HG03460 (cell line): ENCODE data around the gene CAPN1.

ENCODE experiments used
- ATAC-seq: cut with Tn5 transposase; IDR thresholded peaks from one replicate; pipeline ENCODE4 v1.9.1; 2021; ENCODE audit not compliant: unreplicated experiment

The CAPN1 gene

GRCh38 chr11:65188486-65188885, 6.8 kb downstream of the CAPN1 start:
- no peak for ATAC-seq

GRCh38 chr11:65189191-65189590, 7.5 kb downstream of the CAPN1 start:
- ATAC-seq: no peak

- ATAC-seq: no peak
These were observed 12.8 kb downstream of the CAPN1 start for GRCh38 chr11:65194564-65194963.

- ATAC-seq: no peak
These were observed 22.4 kb downstream of the CAPN1 start for GRCh38 chr11:65204143-65204542.

- ATAC-seq: no peak
These were observed 23.2 kb downstream of the CAPN1 start for GRCh38 chr11:65204646-65205601.

- ATAC-seq: no peak
These were observed 23.9 kb downstream of the CAPN1 start for GRCh38 chr11:65205602-65205967.

GRCh38 chr11:65206441-65206841, 24.7 kb downstream of the CAPN1 start:
- ATAC-seq: no peak

- no peak for ATAC-seq
These were observed 25.2 kb downstream of the CAPN1 start for GRCh38 chr11:65206901-65207300.

GRCh38 chr11:65207918-65208784, 26.4 kb downstream of the CAPN1 start:
- ATAC-seq: no peak

GRCh38 chr11:65208785-65209710, 27.3 kb downstream of the CAPN1 start:
- no peak for ATAC-seq

- ATAC-seq: no peak
These were observed 28.1 kb downstream of the CAPN1 start for GRCh38 chr11:65209711-65210360.

GRCh38 chr11:65210361-65210731, 28.6 kb downstream of the CAPN1 start:
- no peak for ATAC-seq

GRCh38 chr11:65210748-65211147, 29.0 kb downstream of the CAPN1 start:
- ATAC-seq: no peak

GRCh38 chr11:65211293-65212105, 29.8 kb downstream of the CAPN1 start:
- ATAC-seq: no peak

GRCh38 chr11:65212226-65212801, 30.6 kb downstream of the CAPN1 start:
- ATAC-seq: no peak

GRCh38 chr11:65213322-65214211, 31.8 kb downstream of the CAPN1 start:
- no peak for ATAC-seq

GRCh38 chr11:65214212-65214845, 32.6 kb downstream of the CAPN1 start:
- ATAC-seq: no peak
